ENCODE measurements around the gene ETV3. TPM values are rescaled to one million over a fixed set of nuclear protein-coding genes. Genes with fewer than 3 reads are reported as not detected.

ETV3 gene
- total RNA-seq, 1 experiment from 2014 or later, result 25.8 TPM

DNA sequence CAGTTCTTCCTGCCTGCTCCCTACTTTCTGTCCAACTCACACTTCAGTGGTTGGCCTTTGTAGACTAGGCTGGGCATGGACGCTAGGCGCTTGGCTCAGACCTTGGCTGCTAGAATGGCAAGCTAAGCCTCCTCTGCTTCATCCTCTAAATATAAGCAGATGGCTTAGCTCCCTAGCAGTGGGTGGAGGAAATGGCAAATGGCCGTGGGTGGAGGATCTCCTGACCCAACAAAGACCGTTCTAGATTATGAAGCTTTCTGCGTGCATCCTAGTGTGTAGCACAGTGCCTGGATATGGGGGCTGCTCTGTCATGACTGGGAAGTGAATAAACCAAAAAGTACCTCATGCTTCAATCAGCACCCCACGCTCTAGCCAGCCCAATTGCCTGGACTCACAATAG, 28.2 kb downstream of the ETV3 start:
- intact Hi-C loops (cut with micrococcal nuclease; ENCODE audit: unreplicated experiment), result no loop called here
- Mint-ChIP-seq H3K9me3 (ENCODE audit: unreplicated experiment) (no peaks in the 10 kb centered on the region), H3K4me3 (ENCODE audit: unreplicated experiment) (no peak overlapping the region), H3K36me3 (ENCODE audit: insufficient read depth, unreplicated experiment) (no peaks in the 10 kb centered on the region), H3K27ac (ENCODE audit: unreplicated experiment) (no peak overlapping the region), H3K4me1 (ENCODE audit: low read depth, unreplicated experiment) (peaks cover 5% of the 10 kb centered on the region), H3K27me3 (ENCODE audit: insufficient read depth, unreplicated experiment) (peaks cover 5% of the 10 kb centered on the region)
- H3K27me3 ChIP-seq (replicated peaks; ENCODE audit: control insufficient read depth, insufficient read depth, low read length), result no peaks in the 10 kb centered on the region; the same call in 1 of the 2 replicates
- no peak overlapping the region for H3K4me3 ChIP-seq (ENCODE audit: low read depth, low read length)
- H3K4me1 ChIP-seq, result no peaks in the 10 kb centered on the region
- TF ChIP-seq, protein P1, sequence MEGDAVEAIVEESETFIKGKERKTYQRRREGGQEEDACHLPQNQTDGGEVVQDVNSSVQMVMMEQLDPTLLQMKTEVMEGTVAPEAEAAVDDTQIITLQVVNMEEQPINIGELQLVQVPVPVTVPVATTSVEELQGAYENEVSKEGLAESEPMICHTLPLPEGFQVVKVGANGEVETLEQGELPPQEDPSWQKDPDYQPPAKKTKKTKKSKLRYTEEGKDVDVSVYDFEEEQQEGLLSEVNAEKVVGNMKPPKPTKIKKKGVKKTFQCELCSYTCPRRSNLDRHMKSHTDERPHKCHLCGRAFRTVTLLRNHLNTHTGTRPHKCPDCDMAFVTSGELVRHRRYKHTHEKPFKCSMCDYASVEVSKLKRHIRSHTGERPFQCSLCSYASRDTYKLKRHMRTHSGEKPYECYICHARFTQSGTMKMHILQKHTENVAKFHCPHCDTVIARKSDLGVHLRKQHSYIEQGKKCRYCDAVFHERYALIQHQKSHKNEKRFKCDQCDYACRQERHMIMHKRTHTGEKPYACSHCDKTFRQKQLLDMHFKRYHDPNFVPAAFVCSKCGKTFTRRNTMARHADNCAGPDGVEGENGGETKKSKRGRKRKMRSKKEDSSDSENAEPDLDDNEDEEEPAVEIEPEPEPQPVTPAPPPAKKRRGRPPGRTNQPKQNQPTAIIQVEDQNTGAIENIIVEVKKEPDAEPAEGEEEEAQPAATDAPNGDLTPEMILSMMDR (IDR thresholded peaks at IDR 0.05; ENCODE audit: insufficient read depth in 1 of 2, low read depth in 1 of 2, low read length in 1 of 2, severe bottlenecking in 1 of 2, unreplicated experiment in 1 of 2), result no peak
- DNase-seq, result no peak
- H3K9me3 ChIP-seq, result no peaks in the 10 kb centered on the region
- H3K36me3 ChIP-seq (ENCODE audit: control insufficient read depth, insufficient read depth, low read length), result no peaks in the 10 kb centered on the region
- ChIA-PET CTCF (interaction anchor here (0.6 to 1.4 kb wide), 2 partner anchors 20 to 35 kb away, joined by 3 read pairs; no protein-coding TSS in a partner anchor), POLR2A (no interaction called here)
- no TSS peak for BruUV-seq (replicated peaks)

DNA sequence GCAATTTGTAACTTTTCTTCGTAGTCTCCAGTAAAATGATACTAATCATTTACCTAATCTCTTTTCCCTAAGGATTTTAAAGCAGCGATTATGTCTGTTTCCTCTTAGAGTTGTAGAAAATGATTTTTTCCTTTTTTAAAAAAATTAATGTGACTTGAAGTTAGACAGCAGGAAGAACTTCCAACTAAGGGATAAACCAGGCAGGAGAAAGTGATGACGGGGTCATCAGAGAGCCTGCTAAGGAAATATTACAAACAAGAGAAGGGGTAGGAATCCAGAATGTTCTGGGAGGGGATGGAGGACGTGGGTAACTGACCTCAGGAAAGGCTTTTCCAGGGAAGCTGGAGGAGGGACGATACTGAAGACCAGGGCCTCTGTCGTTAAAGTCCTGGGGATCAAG, 29.7 kb downstream of the ETV3 start:
- peaks cover 8% of the 10 kb centered on the region for H3K27me3 Mint-ChIP-seq (ENCODE audit: insufficient read depth, unreplicated experiment)
- ChIA-PET CTCF (no interaction called here), POLR2A (no interaction called here)
- intact Hi-C loops (cut with micrococcal nuclease; ENCODE audit: unreplicated experiment), result no loop called here
- no peaks in the 10 kb centered on the region for H3K4me1 ChIP-seq
- H3K9me3 Mint-ChIP-seq (ENCODE audit: unreplicated experiment), result no peaks in the 10 kb centered on the region
- no peak overlapping the region for H3K27ac Mint-ChIP-seq (ENCODE audit: unreplicated experiment)
- no peaks in the 10 kb centered on the region for H3K36me3 ChIP-seq (ENCODE audit: control insufficient read depth, insufficient read depth, low read length)
- peaks cover 12% of the 10 kb centered on the region for H3K4me1 Mint-ChIP-seq (ENCODE audit: low read depth, unreplicated experiment)
- no peaks in the 10 kb centered on the region for H3K36me3 Mint-ChIP-seq (ENCODE audit: insufficient read depth, unreplicated experiment)
- no peak overlapping the region for H3K4me3 Mint-ChIP-seq (ENCODE audit: unreplicated experiment)
- no TSS peak for BruUV-seq (replicated peaks)
- no peak for DNase-seq
- no peak overlapping the region for H3K4me3 ChIP-seq (ENCODE audit: low read depth, low read length)
- no peaks in the 10 kb centered on the region for H3K9me3 ChIP-seq
- no peaks in the 10 kb centered on the region; the same call in 1 of the 2 replicates for H3K27me3 ChIP-seq (replicated peaks; ENCODE audit: control insufficient read depth, insufficient read depth, low read length)
- TF ChIP-seq, protein P1 (IDR thresholded peaks at IDR 0.05; ENCODE audit: insufficient read depth in 1 of 2, low read depth in 1 of 2, low read length in 1 of 2, severe bottlenecking in 1 of 2, unreplicated experiment in 1 of 2), result no peak

DNA sequence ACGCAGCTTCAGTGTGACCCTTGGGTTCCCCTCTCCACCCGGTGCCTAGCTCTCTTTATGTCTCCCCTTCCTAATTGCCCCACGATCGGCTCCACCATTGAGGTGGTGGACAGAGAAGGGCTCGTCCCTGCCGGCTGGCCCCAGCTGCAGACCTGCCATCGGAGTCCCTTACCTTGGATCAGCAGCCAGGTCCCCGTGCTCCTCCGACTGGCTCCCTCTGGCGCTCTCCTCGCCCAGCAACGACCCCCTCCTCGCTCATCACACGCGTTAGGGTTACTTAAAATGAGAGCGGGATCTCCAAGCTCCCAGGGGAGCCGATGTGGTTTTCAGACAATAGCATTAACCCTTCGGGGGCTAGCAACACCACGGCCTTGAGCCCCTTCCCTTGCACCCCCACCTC, 30.5 kb downstream of the ETV3 start:
- BruUV-seq (replicated peaks), result no TSS peak
- no peaks in the 10 kb centered on the region for H3K9me3 Mint-ChIP-seq (ENCODE audit: unreplicated experiment)
- DNase-seq, result no peak
- peaks cover 8% of the 10 kb centered on the region for H3K27me3 Mint-ChIP-seq (ENCODE audit: insufficient read depth, unreplicated experiment)
- no peaks in the 10 kb centered on the region for H3K36me3 ChIP-seq (ENCODE audit: control insufficient read depth, insufficient read depth, low read length)
- H3K36me3 Mint-ChIP-seq (ENCODE audit: insufficient read depth, unreplicated experiment), result no peaks in the 10 kb centered on the region
- H3K9me3 ChIP-seq, result no peaks in the 10 kb centered on the region
- no peak overlapping the region for H3K4me3 ChIP-seq (ENCODE audit: low read depth, low read length)
- intact Hi-C loops (cut with micrococcal nuclease; ENCODE audit: unreplicated experiment), result no loop called here
- H3K4me1 Mint-ChIP-seq (ENCODE audit: low read depth, unreplicated experiment), result peaks cover 12% of the 10 kb centered on the region
- ChIA-PET POLR2A (no interaction called here), CTCF (no interaction called here)
- H3K27me3 ChIP-seq (replicated peaks; ENCODE audit: control insufficient read depth, insufficient read depth, low read length), result no peaks in the 10 kb centered on the region; the same call in 1 of the 2 replicates
- no peak overlapping the region for H3K4me3 Mint-ChIP-seq (ENCODE audit: unreplicated experiment)
- H3K27ac Mint-ChIP-seq (ENCODE audit: unreplicated experiment), result no peak overlapping the region
- no peaks in the 10 kb centered on the region for H3K4me1 ChIP-seq
- TF ChIP-seq, protein P1 (IDR thresholded peaks at IDR 0.05; ENCODE audit: insufficient read depth in 1 of 2, low read depth in 1 of 2, low read length in 1 of 2, severe bottlenecking in 1 of 2, unreplicated experiment in 1 of 2), result no peak

Data from Caco-2 (cell line).